ENCODE data around the gene SF3B4.
"Not testable (repeated sequence)": the region's sequence is repeated elsewhere in the genome, so short reads cannot be mapped to it uniquely, and the experiment has no call there.

The SF3B4 gene

GRCh38 chr1:149887456-149888246, 40.0 kb downstream of the SF3B4 start:
- peak; percentile 91 for DNase-seq (ENCODE audit: low read depth, low spot score)

GRCh38 chr1:149887196-149887455, 40.5 kb downstream of the SF3B4 start:
- peak; percentile 16 for DNase-seq (ENCODE audit: low read depth, low spot score)

GRCh38 chr1:149886396-149887195, 41.0 kb downstream of the SF3B4 start:
- DNase-seq (ENCODE audit: low read depth, low spot score): peak; percentile 95

GRCh38 chr1:149886121-149886395, 41.5 kb downstream of the SF3B4 start:
- not testable (repeated sequence) for DNase-seq (ENCODE audit: low read depth, low spot score)

- DNase-seq (ENCODE audit: low read depth, low spot score): peak; percentile 61
Measured at GRCh38 chr1:149885339-149886120, 42.1 kb downstream of the SF3B4 start.

GRCh38 chr1:149884433-149885338, 42.9 kb downstream of the SF3B4 start:
- no peak for DNase-seq (ENCODE audit: low read depth, low spot score)

- no peak for DNase-seq (ENCODE audit: low read depth, low spot score)
Measured at GRCh38 chr1:149883598-149884247, 43.9 kb downstream of the SF3B4 start.

- no peak for DNase-seq (ENCODE audit: low read depth, low spot score)
Measured at GRCh38 chr1:149881876-149882275, 45.7 kb downstream of the SF3B4 start.

GRCh38 chr1:149879556-149879955, 48.0 kb downstream of the SF3B4 start:
- DNase-seq (ENCODE audit: low read depth, low spot score): no peak

GRCh38 chr1:149877211-149877946, 50.2 kb downstream of the SF3B4 start:
- DNase-seq (ENCODE audit: low read depth, low spot score): no peak

Measured in brain pericyte (primary cell).